GM21423 (cell line): ENCODE measurements around the gene CUBN.
"Not testable (repeated sequence)": the region's sequence is repeated elsewhere in the genome, so short reads cannot be mapped to it uniquely, and the experiment has no call there.

ENCODE experiments used
- ATAC-seq: cut with Tn5 transposase; IDR thresholded peaks from one replicate; pipeline ENCODE4 v1.9.1; 2021; ENCODE audit warnings: mild to moderate bottlenecking, moderate library complexity; ENCODE audit not compliant: unreplicated experiment

CUBN gene

DNA sequence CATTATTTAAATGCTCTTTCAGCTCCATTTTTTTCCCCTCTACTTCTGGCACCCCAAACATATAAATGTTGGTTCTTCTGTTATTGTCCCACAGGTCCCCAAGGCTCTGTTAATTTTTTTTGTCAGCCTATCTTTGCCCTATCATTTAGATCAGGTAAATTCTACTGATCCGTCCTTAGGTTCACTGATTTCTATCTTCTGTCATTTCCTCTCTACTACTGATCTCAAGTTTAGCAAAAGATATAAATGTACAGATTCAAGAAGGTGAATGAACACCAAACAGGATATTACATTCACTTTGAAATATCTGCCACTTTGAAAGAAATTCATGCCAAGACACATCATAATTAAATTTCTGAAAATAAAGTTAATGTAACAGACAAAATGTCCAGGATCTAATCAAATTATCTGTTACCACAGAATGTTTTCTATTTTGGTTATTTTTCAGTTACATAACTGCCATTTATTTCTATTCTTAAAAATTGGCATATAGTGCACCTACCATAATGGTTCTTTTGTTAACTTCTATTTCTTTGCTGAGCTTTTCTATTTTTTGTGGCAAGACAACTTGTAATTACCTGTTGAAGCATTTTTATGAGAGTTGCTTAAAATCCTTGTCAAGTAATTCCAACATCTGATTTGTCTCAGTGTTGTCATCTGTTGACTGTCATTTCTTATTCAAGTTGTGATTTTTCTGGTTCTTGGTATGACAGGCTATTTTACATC is 12.1 kb upstream of the CUBN start:
- no peak for ATAC-seq

DNA sequence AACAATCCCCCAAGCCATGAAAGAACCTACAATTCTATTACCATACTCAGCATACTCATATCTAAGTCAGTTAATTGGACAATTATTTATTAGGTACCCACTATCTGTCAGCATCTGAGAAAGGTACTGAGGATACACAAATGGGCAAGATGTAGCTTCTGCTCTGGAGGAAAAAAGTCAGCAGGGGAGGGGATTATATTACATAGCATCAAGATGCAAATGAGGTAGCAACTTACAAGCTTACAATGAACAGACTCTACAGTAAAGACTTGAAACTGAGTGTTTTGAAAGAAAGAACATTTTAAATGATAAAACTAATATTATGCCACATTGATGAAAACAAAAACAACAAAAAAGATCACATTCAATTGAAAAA is 10.8 kb upstream of the CUBN start:
- ATAC-seq: no peak

DNA sequence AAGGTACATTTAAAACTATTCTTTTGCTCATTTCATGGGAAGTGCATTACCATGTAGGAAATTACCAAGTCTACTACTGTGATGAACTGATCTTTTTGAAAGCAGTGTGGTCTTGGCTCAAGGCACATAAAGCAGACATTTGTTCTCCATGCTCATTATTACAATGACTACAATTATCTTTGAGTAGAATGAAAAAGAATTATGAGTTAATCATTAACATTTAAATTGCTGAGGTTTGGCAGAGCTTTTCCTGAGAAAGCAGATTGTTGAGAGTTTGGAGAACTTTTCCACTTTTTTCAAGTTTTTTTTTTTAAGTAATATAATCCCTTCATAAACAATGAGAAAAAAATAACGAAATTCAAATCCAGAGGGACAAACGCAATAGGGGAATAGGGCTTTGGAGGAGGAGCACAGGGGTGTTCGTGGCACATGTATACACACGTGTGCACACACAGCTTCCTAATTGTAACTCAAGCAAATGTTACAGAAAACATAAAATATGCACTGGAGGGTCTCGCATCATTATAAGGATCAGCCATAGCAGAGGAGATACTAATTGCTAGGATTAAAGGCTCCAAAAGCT is 8.9 kb upstream of the CUBN start:
- no peak for ATAC-seq

DNA sequence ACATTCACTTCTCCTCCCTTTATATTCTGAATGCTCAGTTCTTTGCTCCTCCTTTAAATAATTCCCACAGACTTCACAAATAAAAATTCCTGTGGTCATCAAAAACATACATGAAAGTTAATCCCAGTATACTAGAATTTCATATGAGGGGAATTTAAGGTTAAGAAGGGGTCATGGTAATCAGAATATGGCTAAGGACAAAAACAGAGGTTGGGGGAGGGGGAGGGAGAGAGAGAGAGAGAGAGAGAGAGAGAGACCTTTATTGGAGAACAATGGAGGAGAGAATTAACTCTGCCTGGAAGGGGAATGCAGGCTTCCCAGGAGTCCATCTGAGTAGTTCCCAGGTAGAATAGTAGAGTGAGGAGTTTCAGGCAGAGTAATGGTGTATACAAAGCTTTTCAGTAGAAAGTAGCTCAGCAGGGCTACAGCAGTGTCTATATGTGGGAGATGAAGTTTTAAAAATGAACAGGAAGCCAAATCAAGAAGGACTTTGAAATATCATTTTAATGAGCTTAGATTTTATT is 5.2 kb upstream of the CUBN start:
- no peak for ATAC-seq

DNA sequence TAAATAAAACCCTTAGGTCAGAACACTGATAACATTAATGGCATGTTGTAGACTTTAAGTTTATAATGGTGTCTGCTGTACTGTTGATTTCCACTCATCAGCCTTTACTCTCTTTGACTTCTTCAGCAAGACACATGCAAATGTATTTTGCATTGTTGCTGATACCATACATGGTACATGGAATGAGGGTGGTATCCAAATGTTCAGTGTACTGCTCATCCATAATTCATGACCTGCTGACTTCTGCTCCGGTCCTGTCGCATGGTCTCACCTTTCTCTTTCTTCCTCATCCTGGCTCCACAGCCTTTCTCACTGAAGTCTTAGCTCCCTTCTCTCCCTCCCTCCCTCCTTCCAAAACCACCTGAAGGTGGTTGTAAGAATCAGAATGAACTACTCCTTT is 4.7 kb upstream of the CUBN start:
- no peak for ATAC-seq

DNA sequence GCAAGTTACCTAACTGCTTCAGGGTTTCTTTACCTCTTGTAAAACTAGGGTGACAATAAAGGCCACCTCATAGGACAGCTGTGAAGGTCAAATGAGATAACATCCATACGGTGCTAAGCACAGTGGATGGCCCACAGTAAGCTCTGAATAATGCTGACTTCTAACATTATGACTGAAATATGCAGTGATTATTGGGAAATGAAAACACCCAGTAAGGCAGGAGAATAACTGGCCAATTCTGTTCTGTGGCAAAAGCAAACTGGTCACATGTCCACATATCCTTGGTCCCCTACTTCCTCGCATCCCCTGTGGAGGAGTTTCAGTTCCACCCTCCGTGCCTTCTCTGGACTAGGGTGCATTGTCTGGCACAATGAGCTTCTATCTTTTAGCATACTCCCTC is 1.4 kb downstream of the CUBN start:
- ATAC-seq: no peak

DNA sequence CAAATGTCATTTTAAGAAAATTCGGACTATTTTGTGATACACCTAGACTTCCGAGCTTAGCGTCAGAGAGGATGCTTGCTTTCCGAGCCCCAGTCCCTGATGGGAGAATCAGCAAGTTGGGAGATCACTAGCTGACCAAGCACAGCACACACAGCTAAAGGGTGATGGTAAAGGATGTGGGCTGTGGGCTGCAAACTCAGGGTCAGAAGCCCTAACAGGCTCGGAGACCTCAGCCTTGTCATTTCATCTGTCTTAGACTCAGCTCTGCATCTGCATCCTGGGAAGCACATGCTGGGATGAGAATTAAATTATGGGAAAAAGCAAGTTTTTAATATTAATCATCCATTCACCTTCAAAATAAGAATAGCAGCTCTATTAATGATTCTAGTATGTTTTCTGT is 3.3 kb downstream of the CUBN start:
- no peak for ATAC-seq

DNA sequence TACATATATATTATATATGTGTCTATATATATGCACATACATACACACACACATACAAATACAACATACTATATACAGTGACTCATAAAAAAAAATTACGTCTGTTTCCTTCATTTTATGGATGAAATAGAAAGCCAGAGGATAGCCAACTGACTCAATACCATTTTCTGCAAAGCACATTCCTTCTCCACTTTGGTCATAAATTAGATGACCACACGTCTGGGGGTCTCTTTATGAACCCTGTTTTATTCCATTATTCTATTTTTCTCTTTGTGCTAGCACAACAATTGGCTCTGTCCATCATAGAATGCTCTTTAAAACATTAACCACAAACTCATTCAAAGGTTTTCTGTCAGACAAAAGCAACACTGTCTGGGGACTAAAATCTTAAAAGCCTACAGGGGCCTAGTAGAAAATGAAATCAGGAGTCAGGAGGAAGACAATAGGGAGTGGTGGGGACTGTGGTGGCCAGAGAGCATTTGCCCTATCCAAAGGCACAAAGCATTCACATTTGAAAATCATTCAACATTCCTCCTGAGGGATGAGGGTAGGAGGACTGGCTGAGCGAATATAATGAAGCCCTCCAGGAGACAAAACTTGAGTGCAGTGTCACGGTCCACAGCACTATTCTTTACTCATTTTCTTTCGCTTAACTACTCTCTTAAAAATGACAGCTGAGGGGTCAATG is 4.3 kb downstream of the CUBN start:
- ATAC-seq: no peak

DNA sequence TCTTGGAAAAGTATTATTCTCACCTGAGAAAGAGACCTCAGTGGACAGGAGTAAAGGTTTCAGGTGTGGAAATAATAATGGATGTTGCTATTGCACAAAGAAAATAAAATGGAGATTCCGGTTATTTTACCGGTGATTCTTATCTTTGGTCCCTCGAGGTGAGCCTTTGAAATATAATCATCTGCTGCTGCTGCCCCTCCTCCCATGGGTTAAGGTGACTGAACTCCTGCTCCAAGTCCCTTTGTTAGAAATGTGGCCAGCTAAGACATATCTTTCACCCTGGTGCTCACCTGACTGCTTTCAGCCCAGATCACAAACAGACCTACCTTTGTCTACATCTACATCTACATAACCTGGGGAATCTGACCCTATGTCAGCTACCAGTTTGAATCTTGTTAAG is 5.7 kb downstream of the CUBN start:
- ATAC-seq: no peak

DNA sequence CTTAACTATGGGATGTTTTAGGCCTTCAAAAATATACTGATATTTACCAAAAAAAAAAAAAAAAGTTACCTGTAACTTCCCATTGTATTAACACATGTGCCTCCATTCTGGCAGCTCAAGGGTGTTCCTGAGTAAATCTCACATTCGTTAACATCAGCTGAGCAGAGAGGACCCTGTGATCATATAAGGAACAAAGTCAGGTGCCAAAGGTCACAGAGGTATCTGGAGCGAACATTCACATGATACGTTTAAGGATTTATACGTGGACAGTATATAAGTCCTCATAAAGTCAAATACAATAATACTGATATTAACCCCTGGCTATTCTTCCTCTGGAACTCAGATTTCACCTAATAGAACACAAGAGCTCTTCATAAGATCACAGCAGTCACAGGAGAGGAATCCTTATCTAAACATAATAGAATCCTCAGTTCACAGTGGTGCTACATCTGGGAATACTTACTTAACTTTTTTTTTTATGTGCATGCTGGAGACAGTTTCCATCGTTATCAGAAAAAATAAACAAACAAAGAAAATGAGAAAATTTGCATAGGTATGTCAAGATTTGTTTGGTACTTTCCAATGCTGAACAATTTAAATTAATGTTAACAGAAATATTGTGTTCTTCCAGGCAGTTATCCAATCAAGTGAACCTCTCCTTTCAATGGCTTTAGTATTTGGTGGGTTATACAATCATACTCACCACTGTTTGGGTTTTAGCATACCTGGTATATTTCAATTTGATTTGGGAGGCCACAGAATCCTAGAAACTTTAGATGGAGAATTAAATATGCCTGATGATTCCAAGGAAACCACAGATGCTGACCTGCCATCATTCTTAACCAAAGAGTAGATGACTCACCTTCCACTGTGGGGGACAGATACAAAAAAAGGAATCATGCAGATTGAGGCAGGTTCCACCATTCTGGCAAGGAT is 6.6 kb downstream of the CUBN start:
- no peak for ATAC-seq

DNA sequence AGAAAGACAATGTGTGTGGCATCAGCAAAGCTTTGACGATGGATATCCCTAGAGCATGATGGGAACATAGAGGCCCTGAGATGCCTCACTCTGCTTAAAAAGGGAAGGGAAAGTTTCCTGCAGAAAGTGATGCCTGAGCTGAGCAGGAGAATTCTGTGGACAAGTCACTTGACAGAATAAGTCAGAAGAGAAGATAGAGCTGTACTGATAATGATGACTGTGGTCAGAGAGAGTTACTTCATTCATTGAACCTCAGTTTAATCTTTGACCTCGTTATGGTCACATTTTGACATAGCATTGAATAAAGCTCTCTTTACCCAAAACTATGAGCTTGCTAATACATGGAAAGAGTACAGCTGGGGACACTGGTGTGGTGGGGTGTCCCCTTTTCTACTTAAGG is 7.6 kb downstream of the CUBN start:
- no peak for ATAC-seq

DNA sequence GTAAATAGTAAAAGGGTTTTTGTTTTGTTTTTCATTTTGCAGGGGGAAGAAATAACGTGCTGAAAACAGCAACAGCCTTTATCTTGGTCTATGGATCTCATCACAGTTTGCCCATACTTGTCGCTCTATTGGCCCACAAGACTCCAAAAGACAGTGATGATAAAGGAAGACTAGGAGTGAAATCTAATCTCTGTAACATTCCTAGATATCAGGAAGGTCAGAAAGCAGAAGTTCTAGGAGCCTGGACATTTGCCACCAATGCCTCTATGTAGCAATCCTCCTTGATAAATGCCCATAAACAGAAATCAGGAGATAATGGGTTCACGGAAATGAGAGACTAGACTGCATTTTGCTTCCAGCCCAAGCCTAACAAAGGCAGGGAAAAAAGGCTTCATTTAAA is 8.9 kb downstream of the CUBN start:
- ATAC-seq: no peak

DNA sequence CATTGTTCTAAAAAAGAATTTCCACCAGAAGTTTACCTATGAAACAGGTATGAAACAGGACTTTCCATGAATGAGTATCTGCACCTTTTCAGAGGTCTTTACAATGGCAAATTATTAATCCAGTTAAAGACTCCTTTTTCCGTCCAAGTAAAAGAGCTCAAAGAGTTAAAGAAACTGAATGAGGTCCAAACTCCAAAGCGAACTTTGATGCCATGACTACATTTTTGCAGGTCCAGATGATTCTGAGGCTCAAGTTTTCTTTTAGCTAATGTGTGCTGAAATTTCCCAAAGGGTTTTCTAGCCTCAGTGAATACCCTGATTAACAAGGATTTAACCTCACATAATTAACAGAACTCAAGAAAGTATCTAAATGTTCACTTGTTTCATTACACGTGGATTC is 9.8 kb downstream of the CUBN start:
- ATAC-seq: no peak

DNA sequence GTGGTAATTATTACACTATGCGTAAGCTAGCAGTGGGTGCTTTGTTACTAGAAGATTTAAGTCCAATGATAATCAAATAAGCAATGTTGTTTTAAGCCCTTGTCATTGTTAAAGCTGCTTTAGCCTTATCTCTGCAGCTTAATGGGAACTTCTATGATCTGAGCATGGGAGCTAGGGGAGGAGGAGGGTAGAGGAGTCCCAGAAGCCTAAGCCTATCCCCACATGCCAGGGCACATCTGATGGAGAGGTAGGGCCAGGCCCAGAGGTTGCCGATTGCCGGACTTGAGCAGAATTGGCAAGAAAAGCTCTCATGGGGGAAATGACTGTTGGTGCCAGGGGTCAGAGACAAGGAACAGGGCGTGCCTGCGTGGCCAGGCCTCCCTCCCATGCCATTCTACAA is 13.4 kb downstream of the CUBN start:
- ATAC-seq: no peak

DNA sequence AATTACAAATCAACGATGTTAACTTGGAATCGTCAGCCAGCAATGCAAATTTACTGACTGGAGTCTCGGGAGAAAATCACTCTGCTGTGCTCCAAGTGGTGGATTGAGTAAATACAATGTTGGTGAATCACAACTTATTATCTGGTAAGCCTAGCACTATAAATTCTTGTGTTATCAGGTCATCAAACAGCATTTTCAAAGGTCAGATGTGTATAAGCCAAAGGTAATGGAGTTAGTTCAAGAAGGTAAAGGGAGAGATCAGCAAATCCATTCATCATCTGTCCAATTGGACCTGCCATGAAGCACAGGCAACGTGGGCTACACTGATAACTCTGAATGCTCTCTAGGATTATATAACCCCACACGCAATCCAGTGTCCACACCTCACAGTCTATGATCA is 13.9 kb downstream of the CUBN start:
- ATAC-seq: no peak

DNA sequence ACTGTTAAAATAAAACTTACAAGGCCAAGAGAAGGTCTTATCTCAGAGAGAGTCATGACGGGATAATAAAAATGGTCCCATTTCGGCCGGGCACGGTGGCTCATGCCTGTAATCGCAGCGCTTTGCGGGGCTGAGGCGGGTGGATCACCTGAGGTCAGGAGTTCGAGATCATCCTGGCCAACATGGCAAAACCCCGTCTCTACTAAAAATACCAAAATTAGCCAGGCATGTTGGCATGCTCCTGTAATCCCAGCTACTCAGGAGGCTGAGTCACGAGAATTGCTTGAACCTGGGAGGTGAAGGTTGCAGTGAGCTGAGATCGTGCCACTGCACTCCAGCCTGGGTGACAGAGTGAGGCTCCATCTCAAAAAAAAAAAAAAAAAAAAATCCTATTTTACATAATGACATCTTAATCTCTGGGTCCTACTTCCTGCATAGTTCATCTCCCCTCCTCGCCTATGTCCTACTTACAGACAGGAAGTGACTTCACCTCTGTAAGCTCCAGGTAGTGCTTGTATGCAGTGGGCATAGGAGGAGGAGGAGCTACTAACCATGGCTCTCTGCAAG is 14.7 kb downstream of the CUBN start:
- ATAC-seq: not testable (repeated sequence)

DNA sequence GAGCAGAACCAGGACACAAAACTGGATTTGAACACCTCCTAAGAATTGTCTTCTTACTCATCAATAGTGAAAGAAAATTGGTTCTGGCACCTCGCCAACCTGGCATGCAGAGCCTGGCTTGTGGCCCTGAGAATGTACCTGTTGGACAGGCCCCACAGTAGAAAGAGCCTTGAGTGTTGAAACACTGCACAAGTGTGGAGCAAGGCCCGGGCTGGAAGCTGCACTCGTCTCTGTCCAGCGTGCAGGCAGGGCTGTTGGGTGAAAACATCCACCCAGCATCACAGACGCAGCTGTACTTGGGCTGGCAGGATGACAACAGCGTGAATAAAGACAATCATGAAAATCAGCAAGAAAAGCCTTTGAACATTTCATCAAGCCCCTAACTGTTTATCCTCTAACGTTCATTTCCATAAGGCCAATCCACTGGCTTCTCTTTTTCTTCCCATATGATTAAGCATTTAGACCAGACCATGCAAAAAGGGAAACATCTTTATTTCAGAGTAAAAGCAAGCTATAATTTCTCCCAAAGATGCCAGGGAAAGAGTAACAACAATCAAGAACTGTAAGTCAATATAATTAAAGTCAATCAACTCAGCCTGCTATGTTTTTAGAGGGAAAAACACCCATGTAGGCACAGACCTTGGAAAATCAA is 15.6 kb downstream of the CUBN start:
- no peak for ATAC-seq

DNA sequence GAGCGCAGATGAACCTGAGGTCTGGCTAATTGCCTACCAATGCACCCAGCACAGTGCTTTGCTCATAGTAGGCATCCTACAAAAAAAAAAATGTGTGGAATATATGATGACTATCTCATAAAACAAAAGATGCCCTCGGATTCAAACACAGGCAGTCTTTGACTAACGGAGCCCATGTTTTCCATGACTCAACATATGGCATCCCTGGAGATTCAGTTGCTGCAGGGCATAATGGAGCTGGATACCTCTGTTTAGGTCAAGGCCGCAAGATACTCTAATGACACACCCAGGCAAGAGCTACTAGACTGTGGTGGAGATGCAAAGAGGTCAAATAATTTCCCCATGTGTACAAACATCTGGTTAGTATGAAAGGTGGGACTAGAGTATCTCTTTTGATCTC is 16.3 kb downstream of the CUBN start:
- no peak for ATAC-seq

DNA sequence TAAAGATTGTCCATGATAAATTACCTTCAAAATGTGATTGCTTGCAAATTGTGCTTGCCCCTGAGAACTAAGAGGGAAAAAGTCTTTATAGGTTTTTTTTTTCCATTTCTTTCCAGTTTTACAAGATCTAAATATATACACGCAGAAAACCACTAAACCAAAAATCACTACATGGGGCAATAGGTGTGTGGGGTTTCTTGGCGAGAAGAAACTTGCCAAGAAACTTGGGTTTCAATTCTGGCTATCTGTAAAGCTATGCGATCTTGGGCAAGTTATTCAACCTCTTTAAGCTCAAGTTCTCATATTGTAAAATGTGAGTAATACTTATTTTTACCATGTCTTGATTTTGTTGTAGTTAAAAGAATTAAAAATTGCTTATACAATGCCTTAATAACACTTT is 17.0 kb downstream of the CUBN start:
- ATAC-seq: no peak

DNA sequence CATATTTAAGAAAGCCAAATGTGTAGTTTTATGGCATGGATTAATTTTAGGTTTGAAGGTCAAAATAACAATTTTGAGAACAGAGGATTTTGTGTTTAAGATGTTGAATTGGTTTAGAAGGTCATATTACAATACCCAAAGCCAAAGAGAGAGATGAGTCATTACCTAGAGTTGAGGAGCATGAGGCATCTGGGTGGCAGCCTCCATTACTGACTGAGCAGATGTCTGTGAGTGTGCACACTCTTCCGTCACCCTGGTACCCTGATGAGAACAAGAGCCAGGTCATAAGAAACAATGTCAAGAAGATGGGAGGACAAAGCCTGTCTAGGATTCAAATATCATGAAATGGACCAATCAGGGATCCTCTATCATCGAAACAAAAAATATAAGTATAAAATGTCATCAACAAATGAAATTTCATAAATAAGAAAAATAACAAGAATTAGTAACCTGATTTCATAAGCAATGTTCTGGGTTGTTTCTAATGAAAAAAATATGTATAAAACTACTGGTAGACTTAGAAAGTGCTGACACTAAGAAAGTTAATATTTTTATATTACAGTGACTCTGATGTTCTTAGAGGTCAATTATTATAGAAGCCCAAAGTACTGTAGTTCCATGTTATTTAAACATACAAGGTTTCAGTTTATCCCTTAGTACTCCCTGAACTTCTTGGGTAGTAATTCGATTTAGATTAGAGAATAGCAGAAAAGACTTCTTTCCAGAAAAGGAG is 20.0 kb downstream of the CUBN start:
- ATAC-seq: no peak
